ENCODE data around the gene LLCFC1.

Gene LLCFC1

GRCh38 chr7:142908921-142909890, 30.1 kb upstream of the LLCFC1 start:
- no peak for DNase-seq
- intact Hi-C loops (cut with DNase I), result no loop called here

GRCh38 chr7:142910031-142910433, 29.3 kb upstream of the LLCFC1 start:
- intact Hi-C loops (cut with DNase I), result no loop called here
- no peak for DNase-seq

DNA sequence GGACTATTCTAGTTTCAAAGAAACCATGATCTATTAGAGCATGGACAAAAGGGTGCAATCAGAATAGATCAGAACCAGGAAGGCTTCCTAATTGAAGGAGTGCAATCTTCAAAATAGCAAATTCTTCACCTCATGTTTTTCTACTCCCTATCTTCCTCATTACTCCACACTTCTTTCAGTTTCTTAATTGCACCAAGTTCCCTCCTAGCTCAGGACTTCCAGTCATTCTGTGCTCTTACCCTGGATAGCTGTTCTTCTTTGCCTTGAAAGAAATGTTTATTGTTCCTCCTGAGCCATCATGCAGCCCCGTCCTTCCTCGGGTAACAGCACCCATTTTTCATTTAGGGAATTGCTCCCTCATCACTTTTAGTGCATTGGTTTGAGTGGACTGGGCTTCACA, 28.8 kb upstream of the LLCFC1 start:
- no peak for DNase-seq
- intact Hi-C loops (cut with DNase I), result no loop called here

GRCh38 chr7:142913051-142913450, 26.2 kb upstream of the LLCFC1 start:
- DNase-seq, result no peak
- intact Hi-C loops (cut with DNase I), result no loop called here

DNA sequence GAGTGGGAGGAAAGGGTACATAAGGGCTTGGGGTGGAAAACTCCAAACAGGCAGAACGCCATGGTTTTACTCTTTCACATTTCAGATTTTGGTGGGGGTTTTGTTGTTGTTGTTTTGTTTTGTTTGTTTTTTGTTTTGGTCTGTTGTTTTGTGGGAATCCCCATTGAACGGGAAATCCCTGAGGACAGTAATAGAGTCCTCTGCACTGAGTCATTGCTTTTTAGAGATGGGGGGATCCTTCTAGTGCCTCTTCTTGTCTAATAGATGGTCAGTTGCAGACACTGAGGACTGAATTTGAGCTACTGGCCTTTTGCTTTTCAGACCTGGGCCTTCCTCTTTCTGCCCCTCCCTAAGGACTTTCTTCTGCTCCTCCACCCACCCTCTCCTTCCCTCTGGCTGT, 25.7 kb upstream of the LLCFC1 start:
- no peak for DNase-seq
- intact Hi-C loops (cut with DNase I), result no loop called here

GRCh38 chr7:142914121-142914520, 25.2 kb upstream of the LLCFC1 start:
- intact Hi-C loops (cut with DNase I), result no loop called here
- DNase-seq, result no peak

- DNase-seq, result no peak
- intact Hi-C loops (cut with DNase I), result no loop called here
These were observed 24.0 kb upstream of the LLCFC1 start for GRCh38 chr7:142915315-142915714.

- DNase-seq, result no peak
- intact Hi-C loops (cut with DNase I), result no loop called here
These were observed 22.8 kb upstream of the LLCFC1 start for GRCh38 chr7:142916508-142916907.

GRCh38 chr7:142917447-142917846, 21.8 kb upstream of the LLCFC1 start:
- intact Hi-C loops (cut with DNase I), result no loop called here
- no peak for DNase-seq

- intact Hi-C loops (cut with DNase I), result no loop called here
These were observed 20.4 kb upstream of the LLCFC1 start for GRCh38 chr7:142918901-142919300.

DNA sequence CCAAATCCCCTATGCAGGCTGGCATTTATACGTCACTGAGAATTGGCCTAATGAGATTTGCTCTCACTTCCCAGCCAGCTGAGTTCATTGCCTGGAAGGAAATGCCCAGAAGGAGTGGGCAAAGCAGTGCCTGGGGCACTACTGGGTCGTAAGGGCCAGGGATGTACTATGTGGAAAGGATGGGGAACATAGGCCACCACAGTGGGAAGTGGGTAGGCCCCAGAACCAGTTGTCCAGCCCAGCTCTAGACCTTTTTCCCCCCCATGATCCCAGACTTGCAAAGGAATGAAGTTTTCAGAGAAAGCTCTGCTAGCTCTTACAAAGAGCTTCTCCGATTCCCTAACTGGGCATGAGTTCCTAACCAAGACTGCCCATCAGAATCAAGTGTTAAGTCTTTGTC, 19.6 kb upstream of the LLCFC1 start:
- intact Hi-C loops (cut with DNase I), result no loop called here
- no peak for DNase-seq

More at GRCh38 chr7:142918901-142919300, 20.4 kb upstream of the LLCFC1 start:
- DNase-seq, result no peak

GRCh38 chr7:142923391-142923790, 15.9 kb upstream of the LLCFC1 start:
- no peak for DNase-seq
- intact Hi-C loops (cut with DNase I), result no loop called here

GRCh38 chr7:142925413-142925812, 13.9 kb upstream of the LLCFC1 start:
- intact Hi-C loops (cut with DNase I), result no loop called here
- peak in 1 of 10 donors; percentile 61 for DNase-seq

DNA sequence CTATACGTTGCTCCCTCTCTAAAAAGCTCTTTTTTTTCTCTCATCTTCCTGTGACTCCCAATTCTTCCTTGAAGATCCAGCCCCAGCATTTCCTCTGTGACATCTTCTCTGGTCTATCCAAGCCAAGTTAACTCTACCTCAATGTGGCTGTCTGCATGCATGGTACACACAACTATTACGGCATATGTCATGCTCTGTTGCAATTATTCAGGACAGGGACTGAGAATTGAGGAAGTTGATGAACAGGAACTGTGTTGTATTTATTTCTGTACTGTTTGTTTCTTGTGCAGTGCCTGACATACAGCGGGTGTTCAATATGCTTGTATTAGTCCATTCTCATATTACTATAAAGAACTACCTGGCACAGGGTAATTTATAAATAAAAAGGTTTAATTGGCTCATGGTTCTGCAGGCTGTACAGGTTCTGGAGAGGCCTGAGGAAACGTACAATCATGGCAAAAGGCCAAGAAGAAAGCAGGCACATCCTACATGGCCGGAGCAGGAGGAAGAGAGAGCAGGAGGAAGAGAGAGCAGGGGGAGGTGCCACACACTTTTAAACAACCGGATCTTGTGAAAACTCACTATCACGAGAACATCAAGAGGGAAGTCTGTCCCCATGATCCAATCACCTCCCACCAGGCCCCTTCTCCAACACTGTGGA, 12.1 kb upstream of the LLCFC1 start:
- intact Hi-C loops (cut with DNase I), result no loop called here
- no peak for DNase-seq

- intact Hi-C loops (cut with DNase I), result no loop called here
- DNase-seq, result no peak
These were observed 11.3 kb upstream of the LLCFC1 start for GRCh38 chr7:142927949-142928348.

GRCh38 chr7:142930126-142930730, 9.1 kb upstream of the LLCFC1 start:
- DNase-seq, result no peak
- intact Hi-C loops (cut with DNase I), result no loop called here

GRCh38 chr7:142932386-142933091, 6.7 kb upstream of the LLCFC1 start:
- intact Hi-C loops (cut with DNase I), result no loop called here
- DNase-seq, result no peak

- DNase-seq, result no peak
- intact Hi-C loops (cut with DNase I), result no loop called here
These were observed 6.2 kb upstream of the LLCFC1 start for GRCh38 chr7:142933092-142933475.

DNA sequence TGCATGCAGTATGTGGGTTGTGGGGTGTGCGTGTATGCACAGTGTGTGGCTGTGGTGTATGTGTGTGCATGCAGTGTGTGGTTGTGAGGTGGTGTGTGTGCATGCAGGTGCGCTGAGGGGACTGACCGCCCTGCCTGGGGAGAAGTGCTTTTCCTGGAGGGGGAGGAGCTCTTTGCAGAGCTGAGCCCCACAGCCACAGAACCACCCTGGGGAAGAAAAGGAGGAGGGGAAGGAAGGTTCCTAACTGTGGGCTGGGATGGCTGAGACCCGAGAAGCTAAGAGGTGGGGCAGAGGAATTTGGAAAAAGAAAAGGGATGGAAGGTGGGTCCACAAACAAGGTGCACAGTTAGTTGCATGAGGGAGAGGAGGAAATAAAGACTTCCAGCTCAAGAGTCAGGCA, 5.7 kb upstream of the LLCFC1 start, which contains the start of gene TRPV5:
Gene TRPV5, minus strand, starts transcription at position 123 of the 400 bp plus-strand sequence. CDS start 287 bp downstream, outside the sequence.
- intact Hi-C loops (cut with DNase I), result no loop called here
- no peak for DNase-seq

DNA sequence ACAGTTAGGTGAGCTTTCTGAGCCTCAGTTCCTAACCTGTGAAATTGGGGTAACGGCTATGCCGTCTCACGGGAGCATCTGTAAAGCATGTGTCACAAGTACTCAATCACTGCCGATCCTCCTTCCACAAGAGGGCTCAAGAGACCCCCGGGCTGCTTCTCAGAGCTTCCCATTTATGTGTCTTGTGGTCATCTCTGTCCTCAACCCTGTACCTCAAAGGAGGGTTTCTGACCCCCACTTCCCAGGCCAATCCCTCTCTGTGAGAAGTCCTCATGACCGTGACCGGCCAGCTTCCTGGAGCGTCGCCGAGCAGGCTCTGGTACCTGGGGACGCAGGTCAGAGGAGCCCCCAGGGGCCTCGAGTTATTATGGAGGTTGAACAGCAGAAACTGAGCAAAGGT, 5.2 kb upstream of the LLCFC1 start:
- intact Hi-C loops (cut with DNase I), result no loop called here
- DNase-seq, result no peak
